GM12878 (cell line): ENCODE results near the gene HEATR9. TPM values are rescaled to one million over a fixed set of nuclear protein-coding genes. Genes with fewer than 3 reads are reported as not detected.

Experiments used
- ATAC-seq: fragments of 200-7000 bp; cut with Tn5 transposase; 3 replicates; pipeline ENCODE4 v1.9.1; 2020; ENCODE audit warnings: mild to moderate bottlenecking, moderate library complexity
- Bru-seq: library from RNA; stranded (reverse); fragments of 400-500 nt; gene quantifications from one replicate; lab custom pipeline; 2021; lab: Mats Ljungman, UMichigan
- BruChase-seq, 2 experiments: library from RNA; stranded (reverse); fragments of 400-500 nt; gene quantifications; one replicate each; lab custom pipeline; 2021; lab: Mats Ljungman, UMichigan
- BruUV-seq: library from RNA; stranded (reverse); fragments of 400-500 nt; replicated peaks from 2 replicates; lab custom pipeline; 2021; lab: Mats Ljungman, UMichigan
- CTCF ChIA-PET: fragments of 300-600 bp; sonication (Branson Sonifier 250); formaldehyde crosslinking; extraction: SDS; loops from one replicate; lab custom pipeline; 2021; ENCODE audit warnings: inconsistent platforms; lab: Yijun Ruan, JAX
- POLR2A ChIA-PET: fragments of 350-600 bp; formaldehyde crosslinking; extraction: SDS; loops from one replicate; lab custom pipeline; 2021; ENCODE audit warnings: inconsistent platforms; lab: Charles Lee
- RAD21 ChIA-PET: fragments of 300-600 bp; sonication (Branson Sonifier 250); formaldehyde crosslinking; loops from one replicate; lab custom pipeline; 2023; ENCODE audit warnings: antibody characterized with exemption; ENCODE audit not compliant: unreplicated experiment; lab: Charles Lee
- SMC1A ChIA-PET: fragments of 300-600 bp; sonication (Branson Sonifier 250); formaldehyde crosslinking; loops from one replicate; lab custom pipeline; 2023; ENCODE audit not compliant: unreplicated experiment, uncharacterized antibody; lab: Charles Lee
- DNase-seq: peaks from one replicate; pipeline ENCODE4 v3.0.0-alpha.2; 2011; ENCODE audit warnings: low read depth, low spot score
- FAIRE-seq: peaks from 3 replicates; lab custom pipeline; 2011; peaks lifted over from hg19 to GRCh38; lab: Jason Lieb, UNC
- H2AFZ ChIP-seq: 2 replicates; pipeline ENCODE4 v1.6.0; 2011; ENCODE audit warnings: low read depth, low read length, control low read depth; ENCODE audit not compliant: control insufficient read depth
- H3K27ac ChIP-seq: 2 replicates; pipeline ENCODE4 v1.5.1; 2011; ENCODE audit warnings: control low read depth; ENCODE audit not compliant: control insufficient read depth, insufficient read depth
- H3K27me3 ChIP-seq, 2 experiments: replicated peaks in 1 of 2; 2 replicates each; pipeline versions ENCODE4 v1.6.0 to v1.6.1; 2011; ENCODE audit warnings: low read length in 1 of 2; ENCODE audit not compliant: control insufficient read depth in 2 of 2, insufficient read depth in 2 of 2
- H3K36me3 ChIP-seq, 2 experiments: 2 replicates each; pipeline ENCODE4 v1.5.1; 2011; ENCODE audit warnings: low read length in 1 of 2; ENCODE audit not compliant: control insufficient read depth in 2 of 2, insufficient read depth in 2 of 2
- H3K4me1 ChIP-seq: 2 replicates; pipeline ENCODE4 v1.6.1; 2011; ENCODE audit warnings: mild to moderate bottlenecking, low read length, moderate library complexity, mixed read lengths; ENCODE audit not compliant: control insufficient read depth, insufficient read depth
- H3K4me2 ChIP-seq: 2 replicates; pipeline ENCODE4 v1.6.0; 2011; ENCODE audit warnings: control low read depth; ENCODE audit not compliant: control insufficient read depth, insufficient read depth
- H3K4me3 ChIP-seq: fragments of 200-600 bp; sonication (generic); 2 replicates; pipeline ENCODE4 v1.5.1; 2016
- H3K79me2 ChIP-seq: 2 replicates; pipeline ENCODE4 v1.6.0; 2011; ENCODE audit warnings: low read length; ENCODE audit not compliant: control insufficient read depth, insufficient read depth
- H3K9ac ChIP-seq: 2 replicates; pipeline ENCODE4 v1.8.0; 2011; ENCODE audit warnings: low read length, control low read depth, mixed read lengths; ENCODE audit not compliant: control insufficient read depth, insufficient read depth
- H3K9me3 ChIP-seq: replicated peaks from 3 replicates; pipeline ENCODE4 v1.5.1; 2011; ENCODE audit warnings: mild to moderate bottlenecking, low read length; ENCODE audit not compliant: control insufficient read depth, insufficient read depth
- H4K20me1 ChIP-seq: 2 replicates; pipeline ENCODE4 v1.6.0; 2011; ENCODE audit not compliant: control insufficient read depth, insufficient read depth
- BRCA1 ChIP-seq: IDR thresholded peaks from 2 replicates; pipeline ENCODE4 v1.6.1; 2011; ENCODE audit warnings: low read depth, low read length, improper control_type of control experiment
- NR2C1 ChIP-seq: fragments of 450-650 bp; IDR thresholded peaks from 2 replicates; pipeline ENCODE4 v1.6.1; 2017; ENCODE audit warnings: antibody characterized with exemption, mild to moderate bottlenecking, moderate library complexity
- ZNF207 ChIP-seq: fragments of 450-650 bp; IDR thresholded peaks from 2 replicates; pipeline ENCODE4 v1.6.1; 2014; ENCODE audit warnings: antibody characterized with exemption, mild to moderate bottlenecking, borderline replicate concordance
- ZNF24 ChIP-seq: fragments of 450-650 bp; IDR thresholded peaks from 2 replicates; pipeline ENCODE4 v1.6.1; 2017; ENCODE audit warnings: antibody characterized with exemption, mild to moderate bottlenecking
- WGBS: methylation state at CpG from one replicate; pipeline ENCODE4 v1.1.6; 2016; ENCODE audit warnings: low lambda C conversion rate; ENCODE audit not compliant: insufficient replicate concordance, insufficient coverage; ENCODE audit errors: missing lambda C conversion rate; 5-methylcytosine and 5-hydroxymethylcytosine counted together
- in situ Hi-C: fragments of 300-500 bp; cut with MboI; formaldehyde crosslinking; loops from 9 replicates; pipeline ENCODE4 v1.14.3; 2018; ENCODE audit warnings: mixed read lengths
- intact Hi-C: fragments of 100-400 bp; cut with micrococcal nuclease; formaldehyde crosslinking; loops from one replicate; pipeline ENCODE4 v1.14.2; 2022; ENCODE audit not compliant: unreplicated experiment
- long read RNA-seq, 2 experiments: library from polyadenylated mRNA; unstranded; transcript quantifications; one replicate each; pipeline ENCODE4 v2.0.0, GENCODE V29; 2019 to 2020
- polyA minus RNA-seq, 3 experiments: library from RNA; depleted of rRNA, polyadenylated mRNA; stranded (reverse); fragments of >200 nt; gene quantifications; 2 replicates each; pipeline ENCODE4 v1.2.3, GENCODE V29; 2011
- polyA plus RNA-seq, 11 experiments: library from polyadenylated mRNA; depleted of rRNA in 4 of 11; unstranded in 6 of 11; stranded (reverse) in 5 of 11; fragments of >200 nt; fragmentation: Nextera tagmentation in 4 of 11; fragmentation: Illumina TruSeq in 1 of 11; extraction: Ambion mirVana in 4 of 11; extraction: Trizol in 1 of 11; gene quantifications; 1 replicate in 1 of 11; 2 replicates in 10 of 11; pipeline versions ENCODE4 v1.2.1 to v1.2.3, GENCODE V29; 2011 to 2016; ENCODE audit warnings: inconsistent platforms in 2 of 11, missing spikeins in 2 of 11, low read depth in 1 of 11
- total RNA-seq, 4 experiments: library from RNA; depleted of rRNA in 3 of 4; stranded (reverse); fragments of >200 nt in 3 of 4; fragmentation: Illumina TruSeq in 1 of 4; extraction: Trizol in 1 of 4; gene quantifications; 2 replicates each; pipeline versions ENCODE4 v1.2.1 to v1.2.3, GENCODE V29; 2013 to 2021

Gene HEATR9, protein sequence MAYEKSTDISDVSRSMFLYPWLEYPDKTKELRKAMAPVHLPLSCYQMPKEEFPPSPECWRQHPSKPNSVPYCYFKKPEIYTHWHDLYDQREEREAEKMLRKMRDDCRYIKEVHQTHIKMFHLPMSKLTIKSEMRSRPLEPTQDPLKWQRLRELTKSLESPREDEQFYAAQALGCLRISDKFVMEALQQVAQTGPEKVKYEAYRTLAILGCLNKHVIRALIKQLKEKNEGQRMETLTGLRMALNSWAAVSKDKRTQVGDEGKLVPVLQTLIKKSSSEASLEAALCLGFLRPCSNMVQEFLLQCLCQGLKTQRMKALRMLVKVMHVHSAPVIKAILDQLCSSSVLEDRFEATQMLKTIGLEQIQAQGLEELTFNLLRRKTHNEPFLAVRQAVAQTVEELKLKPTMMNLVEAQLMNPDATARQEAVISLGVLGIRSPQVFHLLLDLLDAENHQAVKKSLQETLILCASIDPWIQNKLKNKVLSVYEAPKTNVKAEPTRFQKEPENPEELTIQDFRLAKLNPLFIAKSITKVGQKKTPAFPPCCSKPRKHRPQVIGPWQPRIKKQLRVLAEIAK
- total RNA-seq (2013; cell fraction: nucleolus; rRNA removed), result 0.40 and 0.42 TPM in 2 replicates
- total RNA-seq (2014; rRNA removed) (0.11 TPM in 1 of 2 replicates, not detected in the other), total RNA-seq (2014; rRNA removed; fragmentation: Illumina TruSeq; extraction: Trizol) (0.04 TPM in 1 of 2 replicates, not detected in the other), total RNA-seq (2021) (0.21 and 0.53 TPM in 2 replicates), polyA plus RNA-seq (2011; rRNA removed) (0.43 and 0.50 TPM in 2 replicates), polyA plus RNA-seq (2014; fragmentation: Illumina TruSeq; extraction: Trizol) (0.08 and 0.12 TPM in 2 replicates), polyA plus RNA-seq (2014; fragmentation: Nextera tagmentation; extraction: Ambion mirVana) (under 1 TPM; 0.11 to 0.14 TPM), polyA plus RNA-seq (2014; rRNA removed) (0.17 and 0.36 TPM in 2 replicates), polyA plus RNA-seq (2016; fragmentation: Nextera tagmentation; extraction: Ambion mirVana) (not detected), polyA minus RNA-seq (2011; rRNA and poly(A)+ RNA removed) (0.29 TPM in 1 of 2 replicates, not detected in the other), Bru-seq, nascent RNA (percentile 37 among the genes with signal in this experiment), BruChase-seq, experiment 1, labeled RNA remaining after a 6-hour chase (percentile 22 among the genes with signal in this experiment), BruChase-seq, experiment 2, labeled RNA remaining after a 2-hour chase (percentile 35 among the genes with signal in this experiment)
- not detected for polyA plus RNA-seq (2011; ENCODE audit: low read depth)
- 0.27 and 0.28 TPM in 2 replicates for polyA plus RNA-seq (2011; cell fraction: cytosol; rRNA removed)
- polyA plus RNA-seq (2011; cell fraction: nucleus; rRNA removed), result 1.6 and 2.5 TPM in 2 replicates
- 0.06 TPM in 1 of 2 replicates, not detected in the other for polyA plus RNA-seq (2012)
- not detected in 2 replicates for polyA minus RNA-seq (2011; cell fraction: cytosol; rRNA and poly(A)+ RNA removed)
- polyA minus RNA-seq (2011; cell fraction: nucleus; rRNA and poly(A)+ RNA removed), result 0.29 and 0.48 TPM in 2 replicates
- long read RNA-seq, experiment 1, result 0 reads
- long read RNA-seq, experiment 2, result 0 reads

DNA sequence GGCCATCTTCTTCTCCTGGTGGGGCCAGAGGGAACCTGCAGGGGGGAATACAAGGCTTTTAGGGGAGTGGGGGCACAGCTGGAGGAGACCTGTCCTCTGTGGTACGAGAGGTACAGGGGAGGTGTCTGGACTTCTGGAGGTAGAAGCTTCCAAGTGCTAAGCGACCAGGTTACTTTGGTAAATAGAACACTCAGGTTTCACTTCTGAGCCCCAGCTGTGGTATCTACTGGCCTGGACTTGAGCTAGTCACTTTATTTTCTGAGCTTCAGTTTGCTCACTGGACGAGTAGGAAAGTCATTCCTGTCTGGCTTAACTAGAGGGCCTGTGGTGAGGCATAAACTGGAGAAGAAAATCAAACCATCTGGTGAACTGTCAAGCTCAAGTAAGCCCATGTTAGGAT lies at the start of gene HEATR9:
TSS of gene HEATR9 (minus strand) at position 155 of the 400 bp plus-strand sequence. CDS start at position 6, 149 bp downstream.
- intact Hi-C loops (no loop called here), in situ Hi-C loops (no loop called here)
- Histone ChIP-seq H3K79me2 (no peaks in the 10 kb centered on the region), H3K27ac (no peak within 1 kb of the TSS), H3K4me3 (no peak within 1 kb of the TSS), H2AFZ (no peak within 1 kb of the TSS), H3K4me2 (no peak within 1 kb of the TSS), H4K20me1 (no peaks in the 10 kb centered on the region; the same call in 1 of the 2 replicates), H3K27me3 (no peaks in the 10 kb centered on the region), H3K36me3 (no peaks in the 10 kb centered on the region), H3K9ac (no peak within 1 kb of the TSS), H3K4me1 (no peaks in the 10 kb centered on the region), H3K9me3 (no peaks in the 10 kb centered on the region; the same call in 2 of the 3 replicates)
- 77% methylated on average over 3 of the region's 3 CpGs for WGBS
- ChIA-PET POLR2A (interaction anchor here (0.5 to 1.6 kb wide), 2 partner anchors 8 to 761 kb away, joined by 3 to 4 read pairs; no protein-coding TSS in a partner anchor), SMC1A (interaction anchor here (1.3 kb wide), 1 partner anchor 21 kb away, joined by 4 read pairs; no protein-coding TSS in a partner anchor), RAD21 (no interaction called here), CTCF (interaction anchor here (1.3 to 1.6 kb wide), 2 partner anchors 11 to 14 kb away, joined by 5 read pairs; partner anchors contain the start of gene CCL5)
- no peak for FAIRE-seq
- DNase-seq, result no peak
- ATAC-seq, result no peak
- BruUV-seq, result no TSS peak
- TF ChIP-seq ZNF207 (no peak), BRCA1 (no peak), NR2C1 (no peak), ZNF24 (no peak)
- TF ChIP-seq, all 136 proteins: peak for 0
